Eye (tissue), 1 donor: ENCODE measurements around the gene PCBP2.

Source experiments
- DNase-seq: peaks from one replicate; pipeline ENCODE4 v3.0.0-alpha.2; 2015

Gene PCBP2

DNA sequence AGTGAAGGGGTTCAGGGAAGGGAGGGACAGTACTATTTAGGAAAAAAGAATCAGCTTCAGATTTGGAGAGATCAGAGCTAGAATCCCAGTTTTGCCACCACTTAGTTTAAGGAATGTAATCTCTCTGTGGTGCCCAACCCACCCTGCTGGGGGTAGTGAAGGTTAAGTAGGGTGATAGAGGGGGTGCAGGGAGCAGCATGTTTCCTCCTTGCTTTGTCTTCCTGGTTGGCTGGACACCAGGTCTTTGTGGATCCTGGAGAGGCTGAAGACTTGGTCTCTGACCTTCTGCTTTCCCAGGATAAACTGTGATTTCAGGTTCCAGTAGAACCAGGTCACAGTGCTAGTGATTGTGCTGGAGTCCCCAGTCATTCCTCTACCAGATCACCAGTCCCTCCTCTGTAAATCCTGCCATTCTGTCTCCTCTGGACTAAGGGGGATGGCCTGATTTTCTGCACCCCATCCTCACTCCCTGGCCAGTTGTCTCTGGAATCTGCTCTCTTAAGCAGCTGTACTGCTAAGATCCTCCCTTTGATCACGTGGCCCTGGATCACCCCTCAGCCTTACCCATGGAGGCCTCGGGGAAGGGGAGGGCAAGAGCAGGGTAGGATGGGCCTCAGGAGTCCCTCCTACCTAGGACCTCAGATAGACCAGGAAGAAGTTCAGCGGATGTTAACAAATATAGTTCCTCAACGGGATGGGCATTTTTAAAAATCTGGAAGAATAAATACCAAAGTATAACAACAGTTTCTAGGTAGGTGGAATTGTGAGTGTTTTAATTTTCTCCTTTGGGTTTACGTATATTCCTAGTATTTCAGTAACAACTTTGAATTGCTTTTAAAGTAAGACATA, 44.2 kb downstream of the PCBP2 start:
- peak; percentile 86 for DNase-seq

DNA sequence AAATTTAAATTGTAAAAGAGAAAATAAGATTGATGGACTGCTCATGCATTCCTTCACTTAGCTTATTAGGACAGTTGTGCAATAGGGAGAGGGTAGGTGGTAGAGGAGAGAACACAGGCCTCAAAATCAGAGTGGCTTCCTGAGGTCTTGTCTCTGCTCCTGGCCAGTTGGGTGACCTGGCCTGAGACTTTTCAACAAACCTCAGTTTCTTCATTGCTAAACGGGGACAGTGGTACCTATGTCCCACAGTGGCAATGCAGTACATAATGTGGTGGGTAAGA, 44.8 kb downstream of the PCBP2 start:
- DNase-seq = no peak

DNA sequence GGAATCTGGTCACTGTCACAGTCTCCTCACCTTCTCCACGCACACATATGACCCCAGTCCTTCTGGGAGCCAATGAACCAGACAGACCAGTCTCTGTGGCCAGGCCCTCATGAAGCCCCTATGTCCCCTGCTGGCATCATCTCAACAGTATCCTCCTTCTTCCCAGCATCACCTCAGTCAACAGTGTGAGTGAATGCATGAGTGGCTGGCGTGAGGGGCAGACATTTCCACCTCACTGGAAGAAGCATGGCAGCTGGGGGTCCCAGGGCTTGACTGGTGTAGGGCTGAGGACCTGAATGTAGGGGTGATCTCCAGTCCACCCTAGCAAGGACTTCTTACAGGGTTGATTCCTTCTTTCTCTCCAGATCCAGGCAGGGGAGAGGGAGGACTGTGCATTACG, 45.6 kb downstream of the PCBP2 start:
- no peak for DNase-seq

DNA sequence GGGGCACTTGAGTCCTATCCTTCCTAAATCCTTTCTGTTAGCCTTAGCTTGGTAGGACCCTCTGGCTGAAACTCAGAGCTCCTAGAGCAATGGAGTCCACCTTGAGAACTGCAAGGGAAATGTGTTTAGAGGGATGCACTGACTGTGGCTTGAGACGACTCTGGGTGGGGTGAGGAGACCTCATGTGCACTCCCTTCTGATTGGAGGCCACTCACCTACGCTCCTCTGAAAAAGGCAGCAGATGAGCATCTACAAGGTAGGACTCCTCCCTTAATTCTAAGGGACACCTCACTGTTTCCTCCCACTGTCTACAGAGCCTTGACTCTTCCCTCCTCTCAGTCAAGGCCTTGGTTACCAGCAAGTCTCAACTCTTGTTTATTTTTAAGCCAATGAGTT, 46.3 kb downstream of the PCBP2 start:
- no peak for DNase-seq

DNA sequence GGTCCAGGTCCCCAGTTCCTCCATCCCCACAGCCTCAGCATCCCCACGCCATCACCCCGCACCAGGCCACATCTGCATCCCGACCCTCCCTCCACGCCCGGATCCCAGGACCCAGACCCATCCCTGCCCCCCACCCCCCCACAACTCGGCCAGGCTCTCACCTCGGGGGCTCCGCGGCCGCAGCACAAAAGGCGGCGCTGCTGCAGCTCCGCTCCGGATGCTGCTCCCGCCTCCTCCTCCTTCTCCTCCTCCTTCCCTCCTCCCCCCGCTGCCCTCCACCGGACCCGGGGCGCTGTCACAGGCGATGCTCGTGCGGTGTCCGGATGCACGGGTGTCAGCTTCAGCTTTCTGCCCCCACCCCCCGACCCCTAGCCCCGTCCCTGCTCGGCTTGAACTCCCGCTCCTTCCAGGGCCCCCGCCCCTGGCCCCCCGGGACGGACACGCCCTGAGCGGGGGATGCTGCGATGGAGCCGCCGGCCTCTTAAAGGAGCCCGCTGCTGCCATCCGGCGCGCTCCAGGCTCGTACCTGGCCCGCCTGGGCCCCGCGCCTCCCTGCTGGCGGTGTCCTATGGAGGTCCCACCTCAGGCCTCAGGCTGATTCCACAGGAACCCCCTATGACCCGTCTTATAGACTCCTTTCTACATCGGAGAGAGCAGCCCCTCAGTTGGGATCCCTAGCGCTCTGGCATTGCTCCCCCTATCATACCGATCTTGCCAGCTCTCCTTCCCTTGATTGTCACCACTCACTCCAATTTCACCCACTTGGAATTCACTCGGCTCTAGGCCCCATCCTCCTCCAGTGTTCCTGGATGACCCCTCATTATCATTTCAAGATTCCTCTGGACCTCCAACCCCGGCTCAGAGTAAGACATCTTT, 47.6 kb downstream of the PCBP2 start, which contains the start of gene MAP3K12:
Gene MAP3K12 (minus strand): TSS at position 193 of the 876 bp plus-strand sequence. CDS start 12,067 bp downstream, outside the sequence.
- peak; percentile 82 for DNase-seq

DNA sequence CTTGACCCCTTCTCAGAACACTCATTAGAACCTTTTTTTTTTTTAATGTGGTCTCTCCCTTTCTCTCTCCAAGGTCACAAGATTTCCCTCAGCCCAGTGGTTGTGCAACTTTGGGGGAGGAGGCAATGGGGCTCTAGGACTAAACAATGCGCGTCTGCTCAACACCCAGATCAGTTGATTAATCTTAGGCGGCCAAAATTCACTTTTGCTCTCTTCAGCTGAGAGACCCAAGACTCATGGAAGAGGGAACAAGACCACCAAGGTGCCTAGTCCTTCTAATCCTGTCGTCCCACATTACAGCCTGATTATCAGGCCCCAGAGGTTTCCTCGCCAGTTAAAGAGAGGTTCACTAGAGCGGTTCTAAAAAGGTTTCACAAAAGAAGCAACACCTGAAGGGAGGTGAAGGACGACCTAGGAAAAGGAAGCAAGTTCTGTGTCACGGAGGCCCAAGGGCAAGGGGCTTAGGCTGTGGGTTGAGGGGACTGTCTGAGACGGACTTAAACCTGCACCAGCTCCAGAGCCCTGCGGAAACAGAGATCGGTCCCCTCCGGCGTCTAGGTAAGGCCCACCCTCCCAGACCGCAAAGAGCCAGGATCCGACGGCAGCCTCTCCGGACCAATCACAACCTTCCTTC, 48.4 kb downstream of the PCBP2 start:
- DNase-seq = no peak

DNA sequence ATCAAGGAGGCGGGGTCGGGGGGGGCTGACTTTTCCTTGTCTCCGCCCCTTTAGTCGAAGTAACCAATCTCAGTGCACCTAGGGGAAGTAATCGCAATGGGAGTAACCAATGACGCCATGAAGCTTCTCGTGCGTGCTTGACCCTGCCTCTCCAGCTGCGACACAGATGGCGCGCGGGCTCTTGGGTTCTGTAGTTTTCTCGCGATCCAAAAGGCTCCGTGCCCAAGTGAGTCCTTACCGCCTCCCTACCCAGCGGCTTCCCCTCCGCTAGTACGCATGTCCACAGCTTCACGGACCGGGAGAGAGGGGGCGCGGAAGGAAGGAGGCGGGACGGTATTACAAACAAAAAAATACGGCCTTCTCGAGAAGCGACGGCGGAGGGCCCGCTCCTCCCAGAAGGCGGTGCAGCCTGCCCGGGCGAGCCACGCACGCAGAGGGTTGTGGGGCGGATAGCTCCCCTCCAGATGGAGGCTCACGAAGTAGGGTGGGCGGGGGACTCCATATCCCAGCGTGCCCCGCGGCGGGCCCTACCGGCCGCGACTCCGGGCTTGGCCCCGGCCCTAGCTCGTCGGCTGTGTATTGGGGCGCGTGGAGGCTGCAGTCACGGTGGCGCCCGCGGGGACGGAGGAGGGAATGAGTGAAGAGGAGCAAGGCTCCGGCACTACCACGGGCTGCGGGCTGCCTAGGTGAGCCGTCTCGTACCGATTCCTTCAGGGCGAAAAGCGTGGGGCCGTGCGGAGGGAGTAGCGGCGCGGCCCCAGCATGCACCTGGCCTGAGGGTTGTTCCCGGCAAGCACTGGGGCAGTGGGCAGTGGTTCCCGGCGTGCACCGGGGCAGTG, 49.1 kb downstream of the PCBP2 start, which contains the start of gene TARBP2:
Gene TARBP2 (plus strand): TSS at position 508 of the 839 bp plus-strand sequence. CDS start 126 bp downstream, at position 634.
- DNase-seq = peak; percentile 100

DNA sequence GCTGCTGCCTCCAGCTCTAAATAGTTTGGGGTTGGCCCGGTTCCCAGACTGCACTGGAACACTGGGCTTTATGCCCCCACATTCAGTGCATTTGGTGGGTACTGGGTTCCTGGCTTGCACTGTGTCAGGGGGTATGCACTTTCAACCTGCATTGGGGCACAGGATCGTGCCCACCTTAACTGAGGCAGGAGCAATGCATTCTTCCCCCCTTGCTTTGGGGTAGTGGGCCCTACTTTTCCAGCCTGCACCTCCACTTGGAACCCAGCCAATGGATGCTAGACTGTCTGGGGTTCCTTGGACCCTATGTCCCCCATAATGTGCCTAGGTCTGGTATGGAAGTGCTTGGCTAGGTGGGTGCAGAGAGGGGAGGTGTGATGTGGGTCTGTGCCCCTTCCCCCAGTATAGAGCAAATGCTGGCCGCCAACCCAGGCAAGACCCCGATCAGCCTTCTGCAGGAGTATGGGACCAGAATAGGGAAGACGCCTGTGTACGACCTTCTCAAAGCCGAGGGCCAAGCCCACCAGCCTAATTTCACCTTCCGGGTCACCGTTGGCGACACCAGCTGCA, 49.8 kb downstream of the PCBP2 start:
- DNase-seq = no peak

DNA sequence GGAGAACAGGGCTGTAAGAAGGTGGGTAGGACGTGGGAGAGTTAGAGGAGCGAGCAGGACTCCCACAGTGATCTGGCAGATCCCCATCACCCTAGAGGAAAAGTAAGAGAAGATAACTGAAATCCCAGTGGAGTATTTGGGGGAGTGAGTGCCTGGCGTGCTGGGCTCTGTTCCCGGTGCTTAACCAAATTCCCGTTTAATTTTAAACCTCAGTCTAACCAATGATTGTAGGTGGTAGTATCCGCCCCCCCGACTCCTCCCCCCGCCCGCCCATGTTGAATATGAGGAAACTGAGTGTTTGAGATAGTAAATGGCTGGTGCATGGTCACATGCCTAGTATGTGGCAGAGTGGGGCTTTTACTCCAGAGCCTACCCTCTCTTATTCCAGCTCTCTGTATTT, 50.4 kb downstream of the PCBP2 start:
- no peak for DNase-seq

DNA sequence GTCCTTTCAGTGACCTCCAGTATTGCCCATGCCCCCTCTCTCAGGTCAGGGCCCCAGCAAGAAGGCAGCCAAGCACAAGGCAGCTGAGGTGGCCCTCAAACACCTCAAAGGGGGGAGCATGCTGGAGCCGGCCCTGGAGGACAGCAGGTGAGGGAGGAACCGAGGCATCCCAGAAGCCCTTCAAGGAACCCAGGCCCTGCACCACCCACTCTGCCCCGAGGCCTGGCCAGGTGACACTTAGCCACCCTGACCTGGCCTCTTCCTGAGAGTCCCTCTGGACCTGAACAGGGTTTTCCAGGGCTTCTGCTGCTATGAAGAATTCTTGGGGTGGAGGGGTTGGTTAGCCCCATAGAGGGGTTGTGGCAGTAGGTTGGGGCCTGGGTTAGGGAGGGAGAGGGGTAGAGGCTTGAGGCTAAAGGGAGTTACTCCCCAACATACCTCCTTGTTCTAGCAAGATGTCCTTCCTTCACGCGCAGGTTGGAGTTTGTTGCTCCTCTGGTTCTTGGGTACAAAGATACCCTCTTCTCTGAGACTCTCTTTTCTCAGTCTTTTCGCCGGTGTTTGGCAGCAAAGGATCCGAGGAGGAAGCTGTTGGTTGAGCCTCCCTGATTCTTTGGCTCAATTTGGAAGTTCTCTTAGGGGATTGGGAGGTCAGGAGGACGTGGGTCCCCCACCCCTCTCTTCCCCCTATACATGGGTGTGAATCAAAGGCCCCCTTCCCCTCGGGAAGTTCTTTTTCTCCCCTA, 51.3 kb downstream of the PCBP2 start:
- DNase-seq = no peak

DNA sequence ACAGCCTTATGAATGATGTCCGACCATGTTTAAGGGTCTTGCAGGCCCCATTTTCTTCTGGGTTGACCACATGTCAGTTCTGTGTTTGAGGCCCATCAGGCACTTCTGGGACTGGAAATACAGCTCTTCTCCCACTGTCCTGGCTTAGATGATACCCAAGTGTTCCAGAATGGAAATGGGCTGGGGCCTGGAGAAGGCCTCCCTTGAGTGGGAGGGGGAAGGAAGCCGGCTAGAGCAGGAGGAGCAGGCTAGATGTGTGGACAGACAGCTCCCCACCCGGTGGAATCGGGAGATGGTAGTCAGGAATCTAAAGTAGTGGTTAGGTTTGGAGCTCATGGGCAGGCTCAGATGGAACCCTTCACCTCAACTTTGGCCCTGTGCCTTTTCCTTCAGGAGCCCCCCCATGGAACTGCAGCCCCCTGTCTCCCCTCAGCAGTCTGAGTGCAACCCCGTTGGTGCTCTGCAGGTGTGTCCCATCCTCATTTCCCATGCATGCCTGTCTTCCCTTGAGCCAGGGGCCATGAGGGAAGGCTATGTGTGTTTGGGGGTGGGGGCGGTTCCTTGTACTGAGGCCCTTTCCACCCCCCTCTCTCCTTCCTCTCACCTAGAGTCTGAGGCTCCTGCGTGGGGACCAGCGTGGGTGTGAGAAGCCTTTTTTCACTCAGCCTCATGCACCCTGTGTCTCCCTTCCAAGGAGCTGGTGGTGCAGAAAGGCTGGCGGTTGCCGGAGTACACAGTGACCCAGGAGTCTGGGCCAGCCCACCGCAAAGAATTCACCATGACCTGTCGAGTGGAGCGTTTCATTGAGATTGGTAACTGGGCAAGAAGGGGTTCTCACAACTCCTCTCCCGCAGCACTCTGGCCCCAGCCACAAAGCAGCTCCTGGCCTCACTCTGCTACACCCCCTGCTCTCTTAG, 52.4 kb downstream of the PCBP2 start:
- no peak for DNase-seq

DNA sequence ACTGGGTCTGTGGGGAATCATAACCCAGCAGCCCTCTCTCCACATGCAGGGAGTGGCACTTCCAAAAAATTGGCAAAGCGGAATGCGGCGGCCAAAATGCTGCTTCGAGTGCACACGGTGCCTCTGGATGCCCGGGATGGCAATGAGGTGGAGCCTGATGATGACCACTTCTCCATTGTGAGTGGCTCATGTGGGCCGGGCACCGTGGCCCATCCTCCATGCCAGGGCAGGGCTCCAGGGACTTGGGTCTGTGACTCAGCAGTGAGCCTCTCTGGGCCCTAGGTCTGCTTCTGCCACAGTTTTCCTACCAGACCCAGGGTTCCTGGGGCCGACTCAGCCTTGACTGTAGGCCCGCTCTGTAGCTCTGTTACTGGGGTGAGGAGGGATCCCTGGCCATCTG, 53.2 kb downstream of the PCBP2 start:
- DNase-seq = no peak

DNA sequence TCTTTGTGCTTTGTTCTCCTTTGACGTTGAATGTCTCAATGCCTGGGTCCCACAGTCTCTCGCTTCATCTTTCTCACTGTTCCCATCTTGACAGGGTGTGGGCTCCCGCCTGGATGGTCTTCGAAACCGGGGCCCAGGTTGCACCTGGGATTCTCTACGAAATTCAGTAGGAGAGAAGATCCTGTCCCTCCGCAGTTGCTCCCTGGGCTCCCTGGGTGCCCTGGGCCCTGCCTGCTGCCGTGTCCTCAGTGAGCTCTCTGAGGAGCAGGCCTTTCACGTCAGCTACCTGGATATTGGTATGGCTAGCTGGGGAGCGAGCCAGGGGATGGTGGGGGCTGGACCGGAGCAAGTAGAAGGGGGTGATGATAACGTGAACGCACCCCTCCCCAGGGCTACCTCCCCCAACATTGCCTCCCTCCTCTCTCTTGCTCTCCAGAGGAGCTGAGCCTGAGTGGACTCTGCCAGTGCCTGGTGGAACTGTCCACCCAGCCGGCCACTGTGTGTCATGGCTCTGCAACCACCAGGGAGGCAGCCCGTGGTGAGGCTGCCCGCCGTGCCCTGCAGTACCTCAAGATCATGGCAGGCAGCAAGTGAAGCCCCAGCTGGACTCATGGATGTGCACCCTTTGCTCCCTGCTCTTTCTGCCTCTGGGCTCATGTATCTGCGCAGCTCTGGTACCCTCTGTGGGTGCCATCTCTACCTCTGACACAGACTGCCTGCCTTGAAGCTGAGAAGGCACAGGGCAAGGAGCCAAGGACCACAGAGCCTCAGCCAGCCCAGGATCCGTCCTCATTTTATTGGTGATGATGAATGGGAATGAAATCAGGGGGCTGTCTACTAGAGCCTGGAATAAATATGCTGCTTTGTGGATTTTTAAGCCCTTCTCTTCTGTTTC, 53.9 kb downstream of the PCBP2 start:
- DNase-seq = no peak

DNA sequence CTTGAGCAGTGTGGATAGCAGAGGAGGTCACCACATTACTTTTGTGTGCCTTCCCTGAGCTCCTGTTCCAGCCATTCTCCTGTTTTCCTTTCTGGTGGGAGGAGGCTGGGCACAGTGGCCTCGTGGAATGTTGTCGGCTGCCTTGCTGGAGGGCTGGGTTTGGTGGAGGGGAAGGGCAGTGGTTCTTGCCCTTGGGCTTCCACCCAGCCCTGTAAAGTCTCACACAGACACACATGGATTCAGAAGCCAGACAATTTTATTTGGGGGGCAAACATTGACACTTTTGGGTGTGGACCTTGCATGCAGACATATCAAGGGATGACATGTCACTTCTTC, 54.5 kb downstream of the PCBP2 start:
- no peak for DNase-seq

DNA sequence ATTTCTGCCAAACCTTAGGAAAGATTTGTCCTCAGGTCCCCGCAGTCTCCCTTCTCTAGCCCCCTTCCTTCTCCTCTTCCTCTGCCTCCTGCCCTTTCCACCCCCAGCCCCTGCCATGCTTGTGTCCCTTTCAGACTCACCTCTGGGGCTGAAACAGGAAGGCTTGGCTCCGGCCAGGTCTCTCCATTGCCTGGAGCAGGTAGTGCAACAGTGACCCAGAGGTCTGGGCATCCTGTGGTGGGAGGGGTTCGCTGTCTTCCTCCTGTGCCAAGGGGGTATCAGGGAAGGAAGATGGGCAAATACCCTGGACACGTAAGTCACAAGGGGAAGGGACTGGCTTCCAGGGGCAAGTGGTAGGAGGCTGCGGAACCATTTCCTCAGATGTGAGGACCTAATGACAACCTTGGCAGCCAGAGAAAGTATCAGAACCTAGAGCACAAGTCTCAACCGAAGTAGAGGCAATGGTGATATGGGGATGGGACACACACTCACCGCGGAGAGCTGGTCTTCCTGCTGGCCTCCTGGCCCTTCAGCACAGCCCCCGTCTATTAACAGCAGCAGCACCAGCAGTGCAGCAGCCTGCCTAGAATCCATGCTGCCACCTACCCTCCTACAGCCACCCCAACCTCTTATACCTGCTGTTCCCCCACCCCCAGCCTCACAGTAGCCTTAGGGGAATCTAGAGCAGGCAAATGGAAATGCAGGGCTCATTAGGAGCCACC, 55.1 kb downstream of the PCBP2 start, which contains the start of gene NPFF:
Gene NPFF (minus strand): TSS at position 604 of the 722 bp plus-strand sequence. CDS start 10 bp downstream, at position 594.
- DNase-seq = no peak

DNA sequence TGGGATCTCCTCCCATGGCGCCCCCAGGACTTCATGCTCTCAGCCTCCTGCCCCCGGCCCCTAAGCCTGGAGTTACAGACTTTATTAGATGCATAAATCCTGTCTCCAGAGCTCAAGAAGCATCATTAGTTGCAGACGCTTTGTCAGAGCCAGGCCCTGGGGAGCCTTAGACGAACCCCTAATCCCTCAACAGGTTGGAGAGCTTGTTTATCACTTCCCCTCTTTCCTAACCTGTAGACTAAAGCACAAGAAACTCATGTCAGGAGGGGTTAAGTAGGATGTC, 55.6 kb downstream of the PCBP2 start:
- DNase-seq = no peak

DNA sequence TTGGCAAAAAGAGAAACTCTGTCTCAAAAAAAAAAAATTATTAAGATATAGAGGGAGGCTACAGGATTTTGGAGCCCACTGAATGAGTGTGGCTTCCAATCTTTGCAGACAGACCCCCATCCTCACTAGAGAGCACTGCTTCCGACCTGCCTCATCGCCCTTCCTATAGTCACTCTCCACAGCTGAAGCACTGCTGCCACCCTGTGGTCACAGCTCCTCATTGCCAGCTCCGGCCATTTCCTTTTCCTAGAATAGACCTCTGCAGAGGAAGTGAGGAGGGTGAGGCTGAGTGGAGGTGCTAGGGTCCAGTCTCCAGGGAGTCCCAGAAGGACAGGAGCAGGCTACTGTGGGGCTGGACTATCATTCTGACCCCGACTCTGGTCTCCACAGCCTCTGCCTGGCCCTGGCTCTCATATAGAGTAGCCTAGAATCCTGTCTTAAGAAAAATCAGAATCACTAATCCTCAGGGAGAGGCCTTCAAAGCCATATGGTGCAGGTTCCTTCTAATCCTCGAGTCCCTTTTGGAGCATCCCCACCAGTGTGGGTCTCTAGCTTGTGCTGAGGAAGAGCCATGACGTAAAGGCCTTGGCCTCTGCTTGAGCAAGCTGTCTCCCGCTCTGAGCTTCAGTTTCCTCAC, 56.8 kb downstream of the PCBP2 start:
- DNase-seq = peak; percentile 96

DNA sequence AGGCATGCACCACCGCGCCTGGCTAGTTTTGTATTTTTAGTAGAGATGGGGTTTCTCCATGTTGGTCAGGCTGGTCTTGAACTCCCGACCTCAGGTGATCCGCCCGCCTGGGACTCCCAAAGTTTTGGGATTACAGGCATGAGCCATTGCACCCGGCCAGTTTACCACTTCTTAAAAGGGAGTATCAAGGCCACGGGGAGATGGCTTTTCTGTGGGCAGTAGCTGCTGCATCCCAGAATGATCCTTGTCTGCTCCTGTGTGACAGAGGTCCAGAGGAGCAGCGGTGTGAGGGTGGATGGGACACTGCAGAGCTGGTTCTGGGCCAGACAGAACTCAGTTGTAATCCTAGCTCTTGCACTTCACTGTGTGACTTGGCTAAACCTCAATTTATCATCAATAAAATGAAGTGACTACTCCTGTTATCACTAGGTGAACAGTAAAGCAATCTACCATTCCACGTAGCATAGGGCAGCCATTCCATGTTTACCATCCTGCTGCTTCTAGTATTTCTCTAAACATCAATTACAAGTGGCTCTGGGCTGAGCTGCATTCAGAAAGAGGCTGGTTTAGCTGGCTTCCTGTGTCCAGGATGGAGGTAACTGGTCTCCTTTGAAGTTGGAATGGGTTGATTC, 58.4 kb downstream of the PCBP2 start:
- no peak for DNase-seq
